Spleen (tissue), 11 donors: Measurements from ENCODE around the gene MED27. TPM values are rescaled to one million over a fixed set of nuclear protein-coding genes. Genes with fewer than 3 reads are reported as not detected.

Experiments
- DNase-seq: peaks from one replicate; pipeline ENCODE4 v3.0.0-alpha.2; 2020
- H3K27ac ChIP-seq, 8 donors: fragments of 200-600 bp; sonication (generic) in 7 of 8; 1 replicate in 4 of 8; 2 replicates in 4 of 8; pipeline versions ENCODE4 v1.5.0 to v1.8.0; 2016 to 2021; ENCODE audit warnings: inconsistent platforms in 4 of 8, mild to moderate bottlenecking in 4 of 8, moderate library complexity in 1 of 8
- H3K27me3 ChIP-seq, 7 donors: fragments of 200-600 bp; sonication (generic) in 6 of 7; replicated peaks in 1 of 7; 1 replicate in 4 of 7; 2 replicates in 3 of 7; pipeline versions ENCODE4 v1.5.0 to v1.8.0; 2016 to 2021; ENCODE audit warnings: inconsistent platforms in 3 of 7, mild to moderate bottlenecking in 1 of 7
- H3K36me3 ChIP-seq, 6 donors: fragments of 200-600 bp; sonication (generic) in 5 of 6; 1 replicate in 4 of 6; 2 replicates in 2 of 6; pipeline versions ENCODE4 v1.5.0 to v1.8.0; 2016 to 2021; ENCODE audit warnings: inconsistent platforms in 2 of 6
- H3K4me1 ChIP-seq, 6 donors: fragments of 200-600 bp; sonication (generic) in 5 of 6; 1 replicate in 3 of 6; 2 replicates in 3 of 6; pipeline versions ENCODE4 v1.5.0 to v1.8.0; 2016 to 2021; ENCODE audit warnings: inconsistent platforms in 3 of 6
- H3K4me3 ChIP-seq, 8 donors: fragments of 200-600 bp; sonication (generic) in 7 of 8; 1 replicate in 4 of 8; 2 replicates in 4 of 8; pipeline versions ENCODE4 v1.5.0 to v1.8.0; 2016 to 2021; ENCODE audit warnings: inconsistent platforms in 4 of 8, mild to moderate bottlenecking in 4 of 8, moderate library complexity in 2 of 8
- H3K9me3 ChIP-seq, 8 donors: fragments of 200-600 bp; sonication (generic) in 7 of 8; 1 replicate in 4 of 8; 2 replicates in 4 of 8; pipeline versions ENCODE4 v1.5.0 to v1.8.0; 2016 to 2021; ENCODE audit warnings: inconsistent platforms in 4 of 8
- CTCF ChIP-seq, 11 experiments: fragments of 200-600 bp in 7 of 11; fragments of 450-650 bp in 4 of 11; sonication (generic) in 4 of 11; IDR thresholded peaks in 8 of 11; conservative IDR thresholded peaks in 3 of 11; 1 replicate in 7 of 11; 2 replicates in 4 of 11; pipeline versions ENCODE4 v1.4.0 to v1.8.0; 2016 to 2021; ENCODE audit warnings: antibody characterized with exemption in 11 of 11, inconsistent platforms in 4 of 11, mild to moderate bottlenecking in 1 of 11
- POLR2A ChIP-seq, 3 donors: fragments of 450-650 bp; IDR thresholded peaks; one replicate each; pipeline ENCODE4 v1.5.1; 2017; ENCODE audit warnings: antibody characterized with exemption in 3 of 3, mild to moderate bottlenecking in 1 of 3
- POLR2AphosphoS5 ChIP-seq, 3 donors: sonication (generic); formaldehyde crosslinking; IDR thresholded peaks; one replicate each; pipeline ENCODE4 v1.5.1; 2017; ENCODE audit warnings: antibody characterized with exemption in 3 of 3
- WGBS, 5 donors: extraction: QIAGEN DNeasy Blood & Tissue Kit in 3 of 5; methylation state at CpG; one replicate each; pipeline versions ENCODE4 v1.1.5 to v1.1.7; 2013 to 2018; 5-methylcytosine and 5-hydroxymethylcytosine counted together
- intact Hi-C: fragments of 100-400 bp; cut with DNase I; formaldehyde crosslinking; loops from one replicate; pipeline ENCODE4 v1.15.0; 2023; ENCODE audit warnings: low total_unique reads
- polyA plus RNA-seq, 3 donors: library from polyadenylated mRNA; stranded (reverse); fragments of 200-250 nt; gene quantifications; one replicate each; pipeline ENCODE4 v1.2.1, GENCODE V29; 2013
- total RNA-seq, 7 donors: library from RNA; depleted of rRNA in 3 of 7; stranded (reverse); fragments of >200 nt in 3 of 7; fragmentation: NEBNext Ultra II Directional in 4 of 7; extraction: Animal tissue kit (Norgen Biotek cat#: 25700) in 4 of 7; gene quantifications; one replicate each; pipeline versions ENCODE4 v1.1.0 to v1.2.1, GENCODE V29; 2016 to 2021
- donor health status: healthy with polysubstance abuse.
- donor health status: DM: no; HTN: no; CAD: no; lungs with moderate emphysema.
- donor health status: DM: no; HTN: no; CAD: no.
- donor health status: Bipolar disorder and iron deficiency.
- donor health status: healthy.
- donor health status: DM: no; HTN: no; CAD: no.
- donor health status: DM: yes; HTN: yes; CAD: no.

MED27 gene
- total and polyA plus RNA-seq, 10 donors: 13.1 to 22.4 (median 16.0) TPM

- Histone ChIP-seq H3K27ac (no peak overlapping the region), H3K36me3 (peaks cover 0 to 5% (median 0%) of the 10 kb centered on the region in 6 donors), H3K4me3 (no peak overlapping the region), H3K9me3 (no peaks in the 10 kb centered on the region), H3K27me3 (no peaks in the 10 kb centered on the region), H3K4me1 (peaks cover 0 to 10% (median 7%) of the 10 kb centered on the region in 6 donors)
- TF ChIP-seq POLR2A (IDR thresholded peaks at IDR 0.05) (no peak), CTCF (IDR thresholded peaks at IDR 0.05 in 8 of 11, conservative IDR thresholded peaks at IDR 0.05 in 3 of 11) (no peak), POLR2AphosphoS5 (IDR thresholded peaks at IDR 0.05) (no peak)
- no peak for DNase-seq
- 91 to 96% (median 93%) methylated on average over 4 of the region's 4 CpGs for WGBS, 5 donors
- intact Hi-C loops: no loop called here
These were observed 97.6 kb downstream of the MED27 start for GRCh38 chr9:131982102-131982501.

DNA sequence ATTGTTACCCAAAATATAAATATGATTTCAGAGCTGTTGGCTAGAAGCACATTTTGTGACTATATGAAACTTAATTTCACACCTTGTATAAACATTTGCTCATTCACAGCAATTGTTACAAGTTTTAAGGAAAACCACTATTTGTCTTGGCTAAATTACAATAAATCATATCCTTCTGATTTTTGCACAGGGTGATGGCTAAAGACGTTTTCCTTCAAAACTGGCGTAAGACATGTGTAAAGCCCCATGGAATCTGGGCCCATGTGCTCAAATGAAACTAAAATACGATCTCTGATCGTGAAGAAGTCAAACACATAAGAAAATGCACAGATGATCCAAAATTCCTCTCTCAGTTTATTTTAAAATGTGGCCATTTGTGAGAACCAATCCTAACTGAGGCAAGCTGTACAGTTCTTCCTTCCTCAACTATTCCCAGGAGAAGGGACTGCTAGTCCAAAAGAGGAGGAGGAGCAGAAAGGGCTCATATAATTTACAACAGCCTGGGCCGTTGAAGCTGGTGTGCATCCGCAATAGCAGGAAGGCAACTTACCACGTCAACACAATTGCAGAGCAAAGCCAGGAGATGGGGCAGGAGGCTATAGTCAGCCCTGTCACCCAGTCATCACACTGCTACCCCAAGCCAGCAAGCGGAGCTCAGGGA, 98.4 kb downstream of the MED27 start:
- H3K4me1 ChIP-seq: peaks cover 0 to 19% (median 11%) of the 10 kb centered on the region in 6 donors
- H3K4me3 ChIP-seq: no peak overlapping the region
- H3K9me3 ChIP-seq: no peaks in the 10 kb centered on the region
- TF ChIP-seq CTCF (IDR thresholded peaks at IDR 0.05 in 8 of 11, conservative IDR thresholded peaks at IDR 0.05 in 3 of 11): no peak
- TF ChIP-seq POLR2A (IDR thresholded peaks at IDR 0.05): no peak
- TF ChIP-seq POLR2AphosphoS5 (IDR thresholded peaks at IDR 0.05): no peak
- no peaks in the 10 kb centered on the region for H3K27me3 ChIP-seq
- WGBS, 5 donors: 75 to 86% (median 79%) methylated on average over 8 of the region's 8 CpGs
- no peak overlapping the region for H3K27ac ChIP-seq
- intact Hi-C loops: no loop called here
- H3K36me3 ChIP-seq: peaks cover 0 to 3% (median 0%) of the 10 kb centered on the region in 6 donors
- no peak for DNase-seq

GRCh38 chr9:131980267-131981016, 99.2 kb downstream of the MED27 start:
- intact Hi-C loops: no loop called here
- peaks cover 0 to 27% (median 12%) of the 10 kb centered on the region in 6 donors for H3K4me1 ChIP-seq
- H3K9me3 ChIP-seq: no peaks in the 10 kb centered on the region
- H3K27me3 ChIP-seq: no peaks in the 10 kb centered on the region
- H3K36me3 ChIP-seq: no peaks in the 10 kb centered on the region
- WGBS, 5 donors: 64 to 83% (median 75%) methylated on average over 8 of the region's 8 CpGs
- no peak for TF ChIP-seq CTCF (IDR thresholded peaks at IDR 0.05 in 8 of 11, conservative IDR thresholded peaks at IDR 0.05 in 3 of 11)
- TF ChIP-seq POLR2AphosphoS5 (IDR thresholded peaks at IDR 0.05): no peak
- no peak for TF ChIP-seq POLR2A (IDR thresholded peaks at IDR 0.05)
- H3K4me3 ChIP-seq: no peak overlapping the region
- no peak overlapping the region for H3K27ac ChIP-seq
- no peak for DNase-seq
